Large intestine (tissue), 3 donors: ENCODE measurements around the gene NAGA. TPM values are rescaled to one million over a fixed set of nuclear protein-coding genes. Genes with fewer than 3 reads are reported as not detected.

Source experiments
- DNase-seq, 2 donors: peaks; one replicate each; pipeline versions ENCODE4 v3.0.0 to v3.0.0-alpha.2; 2013
- H3K27ac ChIP-seq: one replicate; pipeline ENCODE4 v1.5.1; 2013; ENCODE audit warnings: low read length
- H3K27me3 ChIP-seq: 2 replicates; pipeline ENCODE4 v1.6.1; 2013; ENCODE audit warnings: low read length; ENCODE audit not compliant: control insufficient read depth, insufficient read depth
- H3K36me3 ChIP-seq: 2 replicates; pipeline ENCODE4 v1.6.1; 2013; ENCODE audit warnings: low read length; ENCODE audit not compliant: control insufficient read depth, insufficient read depth
- H3K4me1 ChIP-seq: one replicate; pipeline ENCODE4 v1.6.1; 2013; ENCODE audit warnings: low read length; ENCODE audit not compliant: control insufficient read depth, insufficient read depth
- H3K4me3 ChIP-seq: one replicate; pipeline ENCODE4 v1.5.1; 2013; ENCODE audit warnings: low read length
- H3K9me3 ChIP-seq: one replicate; pipeline ENCODE4 v1.6.1; 2013; ENCODE audit warnings: mild to moderate bottlenecking, low read depth, low read length, moderate library complexity; ENCODE audit not compliant: control insufficient read depth
- WGBS: methylation state at CpG from one replicate; pipeline ENCODE4 v1.1.5; 2013; ENCODE audit warnings: low lambda C conversion rate; ENCODE audit not compliant: insufficient coverage; 5-methylcytosine and 5-hydroxymethylcytosine counted together
- polyA plus RNA-seq: library from polyadenylated mRNA; unstranded; fragments of 120-200 nt; gene quantifications from one replicate; pipeline ENCODE4 v1.2.1, GENCODE V29; 2013

NAGA gene
- polyA plus RNA-seq, 1 donor: 26.9 TPM

DNA sequence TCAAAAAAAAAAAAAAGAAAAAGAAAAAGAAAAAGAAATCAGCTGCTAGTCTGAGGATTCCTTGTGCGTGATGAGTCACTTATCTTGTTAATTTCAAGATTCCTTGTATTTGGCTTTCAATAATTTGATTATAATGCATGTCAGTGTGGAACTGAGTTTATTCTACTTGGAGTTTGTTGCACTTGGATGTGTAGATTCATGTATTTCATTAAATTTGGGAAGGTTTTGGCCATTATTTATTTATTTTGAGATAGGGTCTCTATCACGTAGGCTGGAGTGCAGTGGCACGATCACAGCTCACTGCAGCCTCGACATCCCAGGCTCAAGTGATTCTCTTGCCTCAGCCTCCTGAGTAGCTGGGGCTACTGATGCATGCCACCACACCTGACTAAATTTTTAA lies 57.2 kb downstream of the NAGA start:
- Histone ChIP-seq H3K27ac (no peak overlapping the region), H3K9me3 (peaks cover 13% of the 10 kb centered on the region), H3K27me3 (no peaks in the 10 kb centered on the region), H3K4me1 (no peaks in the 10 kb centered on the region), H3K36me3 (no peaks in the 10 kb centered on the region), H3K4me3 (no peak overlapping the region)
- no peak for DNase-seq
- WGBS: 57% methylated on average over 1 of the region's 4 CpGs

DNA sequence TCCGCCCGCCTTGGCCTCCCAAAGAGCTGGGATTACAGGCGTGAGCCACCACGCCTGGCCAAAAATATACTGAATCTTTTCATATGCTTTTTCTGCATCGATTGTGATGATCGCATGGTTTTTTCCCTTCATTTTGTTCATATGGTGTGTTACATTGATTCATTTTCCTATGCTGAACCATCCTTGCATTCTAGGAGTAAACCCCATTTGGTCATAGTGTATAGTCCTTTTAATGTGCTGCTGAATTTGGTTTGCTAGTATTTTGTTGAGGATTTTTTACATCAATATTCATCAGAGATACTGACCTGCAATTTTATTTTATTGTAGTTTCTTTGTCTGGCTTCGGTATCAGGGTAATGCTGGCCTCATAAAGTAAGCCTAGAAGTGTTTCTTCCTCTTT lies 59.8 kb downstream of the NAGA start:
- Histone ChIP-seq H3K4me3 (no peak overlapping the region), H3K27me3 (no peaks in the 10 kb centered on the region), H3K27ac (no peak overlapping the region), H3K9me3 (peaks cover 16% of the 10 kb centered on the region), H3K4me1 (no peaks in the 10 kb centered on the region), H3K36me3 (no peaks in the 10 kb centered on the region)
- 92% methylated on average over 2 of the region's 7 CpGs for WGBS
- no peak for DNase-seq

Other genes starting within 250 kb of the NAGA start
- gene SREBF2, start 237.7 kb downstream of the NAGA start, polyA plus RNA-seq: 73.5 TPM
- 0.10 TPM for gene SHISA8, start 155.7 kb downstream of the NAGA start, polyA plus RNA-seq
- gene TNFRSF13C, start 144.0 kb downstream of the NAGA start, polyA plus RNA-seq: 2.3 TPM
- gene CENPM, start 123.7 kb downstream of the NAGA start, polyA plus RNA-seq: 11.6 TPM
- gene SEPTIN3, start 101.4 kb downstream of the NAGA start, polyA plus RNA-seq: 5.1 TPM
- 1.5 TPM for gene WBP2NL, start 72.0 kb downstream of the NAGA start, polyA plus RNA-seq
- 10.7 TPM for gene PHETA2, start 3.4 kb upstream of the NAGA start, polyA plus RNA-seq
- gene SMDT1, start 8.9 kb upstream of the NAGA start, polyA plus RNA-seq: 93.7 TPM
- 71.1 TPM for gene NDUFA6, start 20.0 kb upstream of the NAGA start, polyA plus RNA-seq
- gene CYP2D6, start 60.0 kb upstream of the NAGA start, polyA plus RNA-seq: 6.5 TPM
- gene TCF20, start 199.8 kb upstream of the NAGA start, polyA plus RNA-seq: 30.5 TPM